Measurements from ENCODE around the gene MTX3. TPM values are rescaled to one million over a fixed set of nuclear protein-coding genes. Genes with fewer than 3 reads are reported as not detected.

Gene MTX3
- total and polyA plus RNA-seq, 5 experiments from 2014 or later = 2.8 to 33.6 (median 4.0) TPM

GRCh38 chr5:80010754-80011392, 19.8 kb upstream of the MTX3 start:
- Mint-ChIP-seq H3K9me3 (peaks cover 0 to 1% (median 0%) of the 10 kb centered on the region in 9 donors), H3K27me3 (no peaks in the 10 kb centered on the region), H3K4me3 (no peak overlapping the region), H3K27ac (no peak overlapping the region), H3K4me1 (no peaks in the 10 kb centered on the region), H3K36me3 (peaks cover 0 to 13% (median 11%) of the 10 kb centered on the region in 3 donors)
- POLR2A ChIA-PET = no interaction called here
- no peak for DNase-seq
- ATAC-seq = no peak

- peaks cover 0 to 1% (median 0%) of the 10 kb centered on the region in 9 donors for H3K9me3 Mint-ChIP-seq
- H3K27me3 Mint-ChIP-seq = no peaks in the 10 kb centered on the region
- H3K27ac Mint-ChIP-seq = no peak overlapping the region
- POLR2A ChIA-PET = no interaction called here
- no peaks in the 10 kb centered on the region for H3K4me1 Mint-ChIP-seq
- DNase-seq (no peak), ATAC-seq (no peak)
- peaks cover 0 to 15% (median 13%) of the 10 kb centered on the region in 3 donors for H3K36me3 Mint-ChIP-seq
- no peak overlapping the region for H3K4me3 Mint-ChIP-seq
These were observed 18.1 kb upstream of the MTX3 start for GRCh38 chr5:80008995-80009765.

- no peak for DNase-seq
- POLR2A ChIA-PET = no interaction called here
- H3K4me1 Mint-ChIP-seq = no peaks in the 10 kb centered on the region
- no peak for ATAC-seq
- no peak overlapping the region for H3K27ac Mint-ChIP-seq
- H3K4me3 Mint-ChIP-seq = no peak overlapping the region
- peaks cover 0 to 1% (median 0%) of the 10 kb centered on the region in 9 donors for H3K9me3 Mint-ChIP-seq
- H3K27me3 Mint-ChIP-seq = no peaks in the 10 kb centered on the region
- peaks cover 11 to 22% (median 22%) of the 10 kb centered on the region in 3 donors for H3K36me3 Mint-ChIP-seq
These were observed 11.6 kb upstream of the MTX3 start for GRCh38 chr5:80002677-80003076.

GRCh38 chr5:79999722-80000121, 8.7 kb upstream of the MTX3 start:
- Mint-ChIP-seq H3K27me3 (peaks cover 0 to 10% (median 6%) of the 10 kb centered on the region in 5 donors), H3K27ac (no peak overlapping the region), H3K4me3 (no peak overlapping the region), H3K4me1 (no peaks in the 10 kb centered on the region), H3K36me3 (peaks cover 17 to 20% (median 19%) of the 10 kb centered on the region in 3 donors), H3K9me3 (no peaks in the 10 kb centered on the region)
- POLR2A ChIA-PET = no interaction called here
- no peak for ATAC-seq
- DNase-seq = no peak

- Mint-ChIP-seq H3K4me1 (peaks cover 9 to 32% (median 19%) of the 10 kb centered on the region in 4 donors), H3K27ac (peak overlapping the region in 1 of 10 donors; percentile 96), H3K9me3 (no peaks in the 10 kb centered on the region), H3K36me3 (peaks cover 7 to 19% (median 10%) of the 10 kb centered on the region in 3 donors), H3K27me3 (peaks cover 0 to 11% (median 6%) of the 10 kb centered on the region in 5 donors), H3K4me3 (peak overlapping the region in 1 of 10 donors; percentile 10)
- DNase-seq (no peak), ATAC-seq (no peak)
- POLR2A ChIA-PET = interaction anchor here (0.7 kb wide), 1 partner anchor 8 kb away, joined by 3 read pairs; no protein-coding TSS in a partner anchor
These were observed 2.0 kb upstream of the MTX3 start for GRCh38 chr5:79992891-79993657.

GRCh38 chr5:79990205-79990597, 861 bp downstream of the MTX3 start:
- Mint-ChIP-seq H3K36me3 (peaks cover 8 to 42% (median 18%) of the 10 kb centered on the region in 3 donors), H3K4me3 (peak overlapping the region; percentile 82 to 94 (median 90)), H3K27ac (peak overlapping the region; percentile 79 to 97 (median 94)), H3K27me3 (peaks cover 0 to 8% (median 3%) of the 10 kb centered on the region in 5 donors), H3K9me3 (no peaks in the 10 kb centered on the region), H3K4me1 (peaks cover 10 to 33% (median 27%) of the 10 kb centered on the region in 4 donors)
- ATAC-seq (peak in 1 of 2 donors; percentile 18), DNase-seq (no peak)
- POLR2A ChIA-PET = interaction anchor here (1.9 to 2.6 kb wide), 2 partner anchors 8 to 10 kb away, joined by 5 to 30 read pairs; no protein-coding TSS in a partner anchor

GRCh38 chr5:79986260-79986659, 4.8 kb downstream of the MTX3 start:
- Mint-ChIP-seq H3K9me3 (no peaks in the 10 kb centered on the region), H3K4me3 (no peak overlapping the region), H3K36me3 (peaks cover 3 to 73% (median 30%) of the 10 kb centered on the region in 3 donors), H3K4me1 (peaks cover 11 to 43% (median 39%) of the 10 kb centered on the region in 4 donors), H3K27me3 (no peaks in the 10 kb centered on the region), H3K27ac (peak overlapping the region in 4 of 10 donors; percentile 17 to 71 (median 46))
- no peak for ATAC-seq
- POLR2A ChIA-PET = no interaction called here
- no peak for DNase-seq

GRCh38 chr5:79985288-79985687, 5.8 kb downstream of the MTX3 start:
- Mint-ChIP-seq H3K4me1 (peaks cover 10 to 44% (median 43%) of the 10 kb centered on the region in 4 donors), H3K27me3 (no peaks in the 10 kb centered on the region), H3K9me3 (no peaks in the 10 kb centered on the region), H3K4me3 (no peak overlapping the region), H3K27ac (peak overlapping the region in 3 of 10 donors; percentile 24 to 56 (median 40)), H3K36me3 (peaks cover 3 to 80% (median 30%) of the 10 kb centered on the region in 3 donors)
- POLR2A ChIA-PET = interaction anchor here (0.7 kb wide), 1 partner anchor 8 kb away, joined by 3 read pairs; no protein-coding TSS in a partner anchor
- DNase-seq = no peak
- ATAC-seq = no peak

GRCh38 chr5:79984363-79984762, 6.7 kb downstream of the MTX3 start:
- ATAC-seq = no peak
- H3K4me3 Mint-ChIP-seq = no peak overlapping the region
- no peak for DNase-seq
- H3K36me3 Mint-ChIP-seq = peaks cover 3 to 83% (median 30%) of the 10 kb centered on the region in 3 donors
- H3K4me1 Mint-ChIP-seq = peaks cover 8 to 46% (median 40%) of the 10 kb centered on the region in 4 donors
- POLR2A ChIA-PET = no interaction called here
- no peaks in the 10 kb centered on the region for H3K27me3 Mint-ChIP-seq
- no peaks in the 10 kb centered on the region for H3K9me3 Mint-ChIP-seq
- H3K27ac Mint-ChIP-seq = peak overlapping the region in 5 of 10 donors; percentile 6 to 67 (median 58)

- Mint-ChIP-seq H3K27me3 (no peaks in the 10 kb centered on the region), H3K27ac (peak overlapping the region in 4 of 10 donors; percentile 11 to 74 (median 62)), H3K4me1 (peaks cover 8 to 49% (median 38%) of the 10 kb centered on the region in 4 donors), H3K9me3 (no peaks in the 10 kb centered on the region), H3K4me3 (no peak overlapping the region), H3K36me3 (peaks cover 3 to 84% (median 30%) of the 10 kb centered on the region in 3 donors)
- POLR2A ChIA-PET = no interaction called here
- no peak for ATAC-seq
- no peak for DNase-seq
These were observed 7.4 kb downstream of the MTX3 start for GRCh38 chr5:79983618-79984017.

GRCh38 chr5:79982136-79982535, 8.9 kb downstream of the MTX3 start:
- ATAC-seq (no peak), DNase-seq (peak in 1 of 10 donors; percentile 3)
- H3K4me1 Mint-ChIP-seq = peaks cover 8 to 49% (median 38%) of the 10 kb centered on the region in 4 donors
- no peaks in the 10 kb centered on the region for H3K27me3 Mint-ChIP-seq
- peak overlapping the region; percentile 38 to 89 (median 80) for H3K27ac Mint-ChIP-seq
- POLR2A ChIA-PET = interaction anchor here (0.6 to 1.0 kb wide), 2 partner anchors 9 to 1821 kb away, joined by 3 to 5 read pairs; partner anchors contain the start of gene MTX3
- peak overlapping the region in 6 of 10 donors; percentile 46 to 63 (median 56) for H3K4me3 Mint-ChIP-seq
- peaks cover 6 to 84% (median 33%) of the 10 kb centered on the region in 3 donors for H3K36me3 Mint-ChIP-seq
- no peaks in the 10 kb centered on the region for H3K9me3 Mint-ChIP-seq

Data from naive thymus-derived CD8-positive, alpha-beta T cell (primary cell).